GM12878 (cell line): ENCODE data around the gene PDCD6IP. TPM values are rescaled to one million over a fixed set of nuclear protein-coding genes. Genes with fewer than 3 reads are reported as not detected.

Experiments used
- ATAC-seq: fragments of 200-7000 bp; cut with Tn5 transposase; 3 replicates; pipeline ENCODE4 v1.9.1; 2020; ENCODE audit warnings: mild to moderate bottlenecking, moderate library complexity
- BruUV-seq: library from RNA; stranded (reverse); fragments of 400-500 nt; replicated peaks from 2 replicates; lab custom pipeline; 2021; lab: Mats Ljungman, UMichigan
- CTCF ChIA-PET: fragments of 300-600 bp; sonication (Branson Sonifier 250); formaldehyde crosslinking; extraction: SDS; loops from one replicate; lab custom pipeline; 2021; ENCODE audit warnings: inconsistent platforms; lab: Yijun Ruan, JAX
- POLR2A ChIA-PET: fragments of 350-600 bp; formaldehyde crosslinking; extraction: SDS; loops from one replicate; lab custom pipeline; 2021; ENCODE audit warnings: inconsistent platforms; lab: Charles Lee
- RAD21 ChIA-PET: fragments of 300-600 bp; sonication (Branson Sonifier 250); formaldehyde crosslinking; loops from one replicate; lab custom pipeline; 2023; ENCODE audit warnings: antibody characterized with exemption; ENCODE audit not compliant: unreplicated experiment; lab: Charles Lee
- SMC1A ChIA-PET: fragments of 300-600 bp; sonication (Branson Sonifier 250); formaldehyde crosslinking; loops from one replicate; lab custom pipeline; 2023; ENCODE audit not compliant: unreplicated experiment, uncharacterized antibody; lab: Charles Lee
- DNase-seq: peaks from one replicate; pipeline ENCODE4 v3.0.0-alpha.2; 2011; ENCODE audit warnings: low read depth, low spot score
- FAIRE-seq: peaks from 3 replicates; lab custom pipeline; 2011; peaks lifted over from hg19 to GRCh38; lab: Jason Lieb, UNC
- H2AFZ ChIP-seq: 2 replicates; pipeline ENCODE4 v1.6.0; 2011; ENCODE audit warnings: low read depth, low read length, control low read depth; ENCODE audit not compliant: control insufficient read depth
- H3K27ac ChIP-seq: 2 replicates; pipeline ENCODE4 v1.5.1; 2011; ENCODE audit warnings: control low read depth; ENCODE audit not compliant: control insufficient read depth, insufficient read depth
- H3K27me3 ChIP-seq, 2 experiments: replicated peaks in 1 of 2; 2 replicates each; pipeline versions ENCODE4 v1.6.0 to v1.6.1; 2011; ENCODE audit warnings: low read length in 1 of 2; ENCODE audit not compliant: control insufficient read depth in 2 of 2, insufficient read depth in 2 of 2
- H3K36me3 ChIP-seq, 2 experiments: 2 replicates each; pipeline ENCODE4 v1.5.1; 2011; ENCODE audit warnings: low read length in 1 of 2; ENCODE audit not compliant: control insufficient read depth in 2 of 2, insufficient read depth in 2 of 2
- H3K4me1 ChIP-seq: 2 replicates; pipeline ENCODE4 v1.6.1; 2011; ENCODE audit warnings: mild to moderate bottlenecking, low read length, moderate library complexity, mixed read lengths; ENCODE audit not compliant: control insufficient read depth, insufficient read depth
- H3K4me2 ChIP-seq: 2 replicates; pipeline ENCODE4 v1.6.0; 2011; ENCODE audit warnings: control low read depth; ENCODE audit not compliant: control insufficient read depth, insufficient read depth
- H3K4me3 ChIP-seq: fragments of 200-600 bp; sonication (generic); 2 replicates; pipeline ENCODE4 v1.5.1; 2016
- H3K79me2 ChIP-seq: 2 replicates; pipeline ENCODE4 v1.6.0; 2011; ENCODE audit warnings: low read length; ENCODE audit not compliant: control insufficient read depth, insufficient read depth
- H3K9ac ChIP-seq: 2 replicates; pipeline ENCODE4 v1.8.0; 2011; ENCODE audit warnings: low read length, control low read depth, mixed read lengths; ENCODE audit not compliant: control insufficient read depth, insufficient read depth
- H3K9me3 ChIP-seq: replicated peaks from 3 replicates; pipeline ENCODE4 v1.5.1; 2011; ENCODE audit warnings: mild to moderate bottlenecking, low read length; ENCODE audit not compliant: control insufficient read depth, insufficient read depth
- H4K20me1 ChIP-seq: 2 replicates; pipeline ENCODE4 v1.6.0; 2011; ENCODE audit not compliant: control insufficient read depth, insufficient read depth
- CHD2 ChIP-seq: IDR thresholded peaks from 2 replicates; pipeline ENCODE4 v1.6.1; 2011; ENCODE audit warnings: low read depth, low read length, improper control_type of control experiment, borderline replicate concordance
- CREB1 ChIP-seq: IDR thresholded peaks from 2 replicates; pipeline ENCODE4 v1.6.1; 2012; ENCODE audit warnings: low read depth, mild to moderate bottlenecking, inconsistent platforms
- EP300 ChIP-seq, 2 experiments: fragments of 150-350 bp in 1 of 2; IDR thresholded peaks; 2 replicates each; pipeline ENCODE4 v1.6.1; 2011 to 2012; ENCODE audit warnings: low read depth in 2 of 2, low read length in 2 of 2, borderline replicate concordance in 1 of 2, improper control_type of control experiment in 1 of 2, inconsistent platforms in 1 of 2; ENCODE audit not compliant: control insufficient read depth in 1 of 2
- EZH2 ChIP-seq: IDR thresholded peaks from 2 replicates; pipeline ENCODE4 v1.6.1; 2012; ENCODE audit warnings: low read depth, mild to moderate bottlenecking, control low read depth, inconsistent platforms, low read length, borderline replicate concordance; ENCODE audit not compliant: control insufficient read depth
- MTA2 ChIP-seq: fragments of 450-650 bp; IDR thresholded peaks from 2 replicates; pipeline ENCODE4 v1.6.1; 2016; ENCODE audit warnings: low read depth, mild to moderate bottlenecking, moderate library complexity
- MTA3 ChIP-seq: IDR thresholded peaks from 2 replicates; pipeline ENCODE4 v1.6.1; 2012; ENCODE audit warnings: low read length, inconsistent platforms, borderline replicate concordance
- NFYB ChIP-seq: IDR thresholded peaks from 2 replicates; pipeline ENCODE4 v1.6.1; 2011; ENCODE audit warnings: low read depth, mild to moderate bottlenecking, low read length, improper control_type of control experiment, moderate library complexity; ENCODE audit not compliant: insufficient read depth
- PAX8 ChIP-seq: fragments of 450-650 bp; IDR thresholded peaks from 2 replicates; pipeline ENCODE4 v1.6.1; 2017; ENCODE audit warnings: mild to moderate bottlenecking, moderate library complexity
- POU2F2 ChIP-seq: IDR thresholded peaks from 3 replicates; pipeline ENCODE4 v1.6.1; 2011; ENCODE audit warnings: low read depth, mild to moderate bottlenecking, low read length, borderline replicate concordance
- SRF ChIP-seq, 2 experiments: IDR thresholded peaks; 2 replicates each; pipeline ENCODE4 v1.6.1; 2011; ENCODE audit warnings: low read depth in 2 of 2, low read length in 2 of 2, mild to moderate bottlenecking in 1 of 2, moderate library complexity in 1 of 2
- TBL1XR1 ChIP-seq: IDR thresholded peaks from 2 replicates; pipeline ENCODE4 v1.6.1; 2012; ENCODE audit warnings: low read depth, low read length, improper control_type of control experiment
- ZNF24 ChIP-seq: fragments of 450-650 bp; IDR thresholded peaks from 2 replicates; pipeline ENCODE4 v1.6.1; 2017; ENCODE audit warnings: antibody characterized with exemption, mild to moderate bottlenecking
- WGBS: methylation state at CpG from one replicate; pipeline ENCODE4 v1.1.6; 2016; ENCODE audit warnings: low lambda C conversion rate; ENCODE audit not compliant: insufficient replicate concordance, insufficient coverage; ENCODE audit errors: missing lambda C conversion rate; 5-methylcytosine and 5-hydroxymethylcytosine counted together
- in situ Hi-C: fragments of 300-500 bp; cut with MboI; formaldehyde crosslinking; loops from 9 replicates; pipeline ENCODE4 v1.14.3; 2018; ENCODE audit warnings: mixed read lengths
- intact Hi-C: fragments of 100-400 bp; cut with micrococcal nuclease; formaldehyde crosslinking; loops from one replicate; pipeline ENCODE4 v1.14.2; 2022; ENCODE audit not compliant: unreplicated experiment
- polyA plus RNA-seq, 11 experiments: library from polyadenylated mRNA; depleted of rRNA in 4 of 11; unstranded in 6 of 11; stranded (reverse) in 5 of 11; fragments of >200 nt; fragmentation: Nextera tagmentation in 4 of 11; fragmentation: Illumina TruSeq in 1 of 11; extraction: Ambion mirVana in 4 of 11; extraction: Trizol in 1 of 11; gene quantifications; 1 replicate in 1 of 11; 2 replicates in 10 of 11; pipeline versions ENCODE4 v1.2.1 to v1.2.3, GENCODE V29; 2011 to 2016; ENCODE audit warnings: inconsistent platforms in 2 of 11, missing spikeins in 2 of 11, low read depth in 1 of 11
- total RNA-seq, 4 experiments: library from RNA; depleted of rRNA in 3 of 4; stranded (reverse); fragments of >200 nt in 3 of 4; fragmentation: Illumina TruSeq in 1 of 4; extraction: Trizol in 1 of 4; gene quantifications; 2 replicates each; pipeline versions ENCODE4 v1.2.1 to v1.2.3, GENCODE V29; 2013 to 2021
- TF ChIP-seq, protein P1 (sequence below): fragments of 450-650 bp; IDR thresholded peaks from 2 replicates; pipeline ENCODE4 v1.6.1; 2017; ENCODE audit warnings: low read depth, mild to moderate bottlenecking, moderate library complexity
- TF ChIP-seq, protein P2 (sequence below): fragments of 450-650 bp; IDR thresholded peaks from 2 replicates; pipeline ENCODE4 v1.6.1; 2014; ENCODE audit warnings: mild to moderate bottlenecking

PDCD6IP gene
- total and polyA plus RNA-seq, 10 of the 15 experiments (the other 5 are each of a cell fraction or from before 2014, with no cell fraction given), result 16.0 to 169 (median 81.2) TPM

DNA sequence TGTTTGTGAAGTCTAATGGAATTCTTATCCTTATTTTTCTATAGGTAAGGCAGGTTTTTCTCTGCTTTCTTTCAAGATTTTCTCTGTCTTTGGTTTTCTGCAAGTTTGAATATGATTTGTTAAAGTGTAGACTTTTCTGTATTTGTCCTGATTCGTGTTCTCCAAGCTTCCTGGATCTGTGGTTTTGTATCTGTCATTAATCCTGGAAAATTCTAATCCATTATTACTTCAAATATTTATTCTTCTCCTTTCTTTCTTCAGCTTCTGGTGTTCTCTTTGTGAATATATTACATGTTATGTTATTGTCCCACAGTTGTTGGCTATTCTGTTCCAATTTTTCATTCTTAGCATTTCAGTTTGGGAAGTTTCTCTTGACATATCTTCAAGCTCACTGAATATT, 76.4 kb downstream of the PDCD6IP start:
- no peak overlapping the region for H3K9ac ChIP-seq
- H3K79me2 ChIP-seq, result no peaks in the 10 kb centered on the region
- ChIA-PET SMC1A (interaction anchor here (2.0 kb wide), 1 partner anchor 8 kb away, joined by 10 read pairs; no protein-coding TSS in a partner anchor), POLR2A (no interaction called here), RAD21 (no interaction called here), CTCF (interaction anchor here (1.0 to 4.5 kb wide), 3 partner anchors 9 to 809 kb away, joined by 3 to 24 read pairs (median 5); no protein-coding TSS in a partner anchor)
- H3K27ac ChIP-seq, result no peak overlapping the region
- H2AFZ ChIP-seq, result no peak overlapping the region
- in situ Hi-C loops (no loop called here), intact Hi-C loops (no loop called here)
- DNase-seq, result no peak
- no peak for ATAC-seq
- no peaks in the 10 kb centered on the region for H3K9me3 ChIP-seq
- TF ChIP-seq, protein P1, sequence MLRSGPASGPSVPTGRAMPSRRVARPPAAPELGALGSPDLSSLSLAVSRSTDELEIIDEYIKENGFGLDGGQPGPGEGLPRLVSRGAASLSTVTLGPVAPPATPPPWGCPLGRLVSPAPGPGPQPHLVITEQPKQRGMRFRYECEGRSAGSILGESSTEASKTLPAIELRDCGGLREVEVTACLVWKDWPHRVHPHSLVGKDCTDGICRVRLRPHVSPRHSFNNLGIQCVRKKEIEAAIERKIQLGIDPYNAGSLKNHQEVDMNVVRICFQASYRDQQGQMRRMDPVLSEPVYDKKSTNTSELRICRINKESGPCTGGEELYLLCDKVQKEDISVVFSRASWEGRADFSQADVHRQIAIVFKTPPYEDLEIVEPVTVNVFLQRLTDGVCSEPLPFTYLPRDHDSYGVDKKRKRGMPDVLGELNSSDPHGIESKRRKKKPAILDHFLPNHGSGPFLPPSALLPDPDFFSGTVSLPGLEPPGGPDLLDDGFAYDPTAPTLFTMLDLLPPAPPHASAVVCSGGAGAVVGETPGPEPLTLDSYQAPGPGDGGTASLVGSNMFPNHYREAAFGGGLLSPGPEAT, result no peak
- TF ChIP-seq CHD2, result no peak
- TF ChIP-seq PAX8, result no peak
- no peak for TF ChIP-seq NFYB
- TF ChIP-seq MTA2, result no peak
- H3K36me3 ChIP-seq, result no peaks in the 10 kb centered on the region; a peak in 1 of 4 replicates
- no peak overlapping the region for H3K4me2 ChIP-seq
- 50% methylated on average over 1 of the region's 1 CpG for WGBS
- no peaks in the 10 kb centered on the region for H4K20me1 ChIP-seq
- FAIRE-seq, result no peak
- BruUV-seq, result no TSS peak
- no peaks in the 10 kb centered on the region for H3K27me3 ChIP-seq
- no peaks in the 10 kb centered on the region for H3K4me1 ChIP-seq
- no peak overlapping the region for H3K4me3 ChIP-seq

DNA sequence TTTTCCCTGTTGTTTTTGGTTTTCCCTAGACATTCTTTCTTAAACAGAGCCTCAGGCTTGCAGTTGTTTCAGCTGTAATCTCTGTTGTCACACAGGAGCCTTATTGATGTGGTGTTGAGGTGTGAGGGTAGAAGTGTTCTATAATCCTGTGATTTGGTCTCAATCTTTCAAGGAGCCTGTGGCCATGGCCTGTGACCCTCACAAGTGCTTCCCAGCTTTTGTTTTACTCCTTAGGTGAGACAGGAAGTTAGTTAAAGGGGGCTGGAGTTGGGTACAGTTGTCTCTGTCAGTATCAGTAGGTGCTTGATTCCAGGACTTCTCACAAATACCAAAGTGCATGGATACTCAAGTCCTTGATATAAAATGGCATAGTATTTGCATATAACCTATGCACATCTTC, 77.2 kb downstream of the PDCD6IP start:
- Histone ChIP-seq H3K9me3 (no peaks in the 10 kb centered on the region), H3K27ac (no peak overlapping the region), H2AFZ (no peak overlapping the region), H3K79me2 (no peaks in the 10 kb centered on the region), H3K9ac (no peak overlapping the region), H3K36me3 (no peaks in the 10 kb centered on the region; a peak in 1 of 4 replicates), H3K4me3 (no peak overlapping the region), H4K20me1 (no peaks in the 10 kb centered on the region), H3K4me2 (no peak overlapping the region), H3K27me3 (no peaks in the 10 kb centered on the region), H3K4me1 (no peaks in the 10 kb centered on the region)
- in situ Hi-C loops, result no loop called here
- FAIRE-seq, result no peak
- DNase-seq, result no peak
- CTCF ChIA-PET, result interaction anchor here (1.1 to 4.5 kb wide), 3 partner anchors 8 to 808 kb away, joined by 3 to 24 read pairs (median 5); no protein-coding TSS in a partner anchor
- SMC1A ChIA-PET, result interaction anchor here (1.0 to 2.0 kb wide), 2 partner anchors 7 to 385 kb away, joined by 3 to 10 read pairs; no protein-coding TSS in a partner anchor
- intact Hi-C loops, result no loop called here
- POLR2A ChIA-PET, result no interaction called here
- BruUV-seq, result no TSS peak
- RAD21 ChIA-PET, result no interaction called here
- no peak for ATAC-seq
- TF ChIP-seq NFYB (no peak), MTA3 (no peak), EZH2 (no peak), CREB1 (no peak), TBL1XR1 (no peak), ZNF24 (no peak), POU2F2 (no peak), EP300 (IDR thresholded peaks at IDR 0.05; ENCODE audit: borderline replicate concordance in 1 of 2, control insufficient read depth in 1 of 2, low read depth in 2 of 2, low read length in 2 of 2) (no peak), SRF (IDR thresholded peaks at IDR 0.05; ENCODE audit: low read depth in 2 of 2, low read length in 2 of 2) (no peak)
- TF ChIP-seq, protein P2, sequence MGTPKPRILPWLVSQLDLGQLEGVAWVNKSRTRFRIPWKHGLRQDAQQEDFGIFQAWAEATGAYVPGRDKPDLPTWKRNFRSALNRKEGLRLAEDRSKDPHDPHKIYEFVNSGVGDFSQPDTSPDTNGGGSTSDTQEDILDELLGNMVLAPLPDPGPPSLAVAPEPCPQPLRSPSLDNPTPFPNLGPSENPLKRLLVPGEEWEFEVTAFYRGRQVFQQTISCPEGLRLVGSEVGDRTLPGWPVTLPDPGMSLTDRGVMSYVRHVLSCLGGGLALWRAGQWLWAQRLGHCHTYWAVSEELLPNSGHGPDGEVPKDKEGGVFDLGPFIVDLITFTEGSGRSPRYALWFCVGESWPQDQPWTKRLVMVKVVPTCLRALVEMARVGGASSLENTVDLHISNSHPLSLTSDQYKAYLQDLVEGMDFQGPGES, result no peak
